Measurements from ENCODE around the gene ASH1L.

DNA sequence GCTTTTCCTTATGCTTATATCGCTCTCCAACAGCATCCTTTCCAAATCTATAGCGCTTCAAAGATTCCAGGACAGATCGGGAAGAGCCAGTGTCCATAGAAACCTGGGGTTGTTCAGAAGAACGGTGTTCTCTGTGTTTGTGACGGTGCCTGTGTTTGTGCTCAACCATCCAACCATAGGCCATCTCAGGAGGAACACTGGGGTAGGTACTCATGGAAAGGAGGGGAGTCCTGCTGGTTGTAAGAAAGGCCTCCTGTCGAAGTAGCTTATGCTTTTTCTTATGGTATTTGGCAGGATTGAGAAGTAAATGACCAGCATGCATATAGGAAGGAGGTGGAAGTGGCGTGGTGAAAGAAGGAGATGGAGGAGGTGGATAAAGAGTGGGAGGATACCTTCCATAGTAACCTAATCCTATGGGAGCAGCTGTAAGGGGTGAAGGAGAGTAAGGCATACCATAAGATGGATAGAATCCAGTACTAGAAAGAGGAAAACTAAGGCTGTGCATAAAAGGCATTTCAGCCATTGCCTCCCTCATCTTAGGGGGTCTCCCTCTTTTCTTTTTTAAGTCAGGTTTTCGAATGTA lies 84.2 kb downstream of the ASH1L start:
- no peak for TF ChIP-seq CTCF (IDR thresholded peaks at IDR 0.05)
- TF ChIP-seq POLR2A (IDR thresholded peaks at IDR 0.05): no peak

All from body of pancreas (tissue), 4 donors.